8988T (cell line): ENCODE measurements around the gene PALLD.
"Not testable (repeated sequence)": the region's sequence is repeated elsewhere in the genome, so short reads cannot be mapped to it uniquely, and the experiment has no call there.

Source experiments
- DNase-seq: peaks from one replicate; pipeline ENCODE4 v3.0.0; 2011

The PALLD gene

GRCh38 chr4:168682898-168683500 lies 186.1 kb downstream of the PALLD start:
- no peak for DNase-seq

GRCh38 chr4:168683595-168683994 lies 186.7 kb downstream of the PALLD start:
- no peak for DNase-seq

- DNase-seq = no peak
Observed at GRCh38 chr4:168685136-168685809, 188.4 kb downstream of the PALLD start.

- DNase-seq = no peak
Observed at GRCh38 chr4:168688584-168688983, 191.7 kb downstream of the PALLD start.

GRCh38 chr4:168689791-168690190 lies 192.9 kb downstream of the PALLD start:
- DNase-seq = no peak

GRCh38 chr4:168690199-168690598 lies 193.3 kb downstream of the PALLD start:
- no peak for DNase-seq

- no peak for DNase-seq
Observed at GRCh38 chr4:168691631-168692369, 194.9 kb downstream of the PALLD start.

- no peak for DNase-seq
Observed at GRCh38 chr4:168693750-168694490, 197.1 kb downstream of the PALLD start.

- no peak for DNase-seq
Observed at GRCh38 chr4:168694667-168695066, 197.8 kb downstream of the PALLD start.

GRCh38 chr4:168695288-168695687 lies 198.4 kb downstream of the PALLD start:
- DNase-seq = no peak

- no peak for DNase-seq
Observed at GRCh38 chr4:168696280-168696679, 199.4 kb downstream of the PALLD start.

- DNase-seq = no peak
Observed at GRCh38 chr4:168696826-168697225, 200.0 kb downstream of the PALLD start.

- DNase-seq = no peak
Observed at GRCh38 chr4:168699224-168699878, 202.5 kb downstream of the PALLD start.

GRCh38 chr4:168701061-168701460 lies 204.2 kb downstream of the PALLD start:
- DNase-seq = no peak

GRCh38 chr4:168702581-168703087 lies 205.8 kb downstream of the PALLD start:
- not testable (repeated sequence) for DNase-seq

GRCh38 chr4:168705121-168705520 lies 208.3 kb downstream of the PALLD start:
- DNase-seq = no peak

- DNase-seq = no peak
Observed at GRCh38 chr4:168707205-168707604, 210.4 kb downstream of the PALLD start.

GRCh38 chr4:168708108-168708507 lies 211.3 kb downstream of the PALLD start:
- DNase-seq = no peak

GRCh38 chr4:168710353-168710946 lies 213.6 kb downstream of the PALLD start:
- no peak for DNase-seq

GRCh38 chr4:168711197-168712140 lies 214.6 kb downstream of the PALLD start:
- DNase-seq = no peak

- no peak for DNase-seq
Observed at GRCh38 chr4:168712316-168712890, 215.6 kb downstream of the PALLD start.
